Liver (tissue), 9 donors: ENCODE results near the gene RAD50. TPM values are rescaled to one million over a fixed set of nuclear protein-coding genes. Genes with fewer than 3 reads are reported as not detected.

Experiments
- DNase-seq: peaks from one replicate; pipeline ENCODE4 v3.0.0-alpha.2; 2017; ENCODE audit warnings: low spot score
- H3K27ac ChIP-seq, 2 donors: one replicate each; pipeline ENCODE4 v1.7.0; 2013; ENCODE audit warnings: inconsistent platforms in 2 of 2, low read length in 2 of 2, control low read depth in 1 of 2, low read depth in 1 of 2, mild to moderate bottlenecking in 1 of 2
- H3K27me3 ChIP-seq, 4 donors: one replicate each; pipeline versions ENCODE4 v1.6.1 to v1.7.0; 2013; ENCODE audit warnings: low read length in 3 of 4, inconsistent platforms in 1 of 4, mild to moderate bottlenecking in 1 of 4, moderate library complexity in 1 of 4; ENCODE audit not compliant: control insufficient read depth in 4 of 4, insufficient read depth in 4 of 4
- H3K36me3 ChIP-seq, 4 donors: one replicate each; pipeline versions ENCODE4 v1.6.1 to v1.7.0; 2013; ENCODE audit warnings: low read length in 3 of 4, mild to moderate bottlenecking in 3 of 4, low read depth in 1 of 4, moderate library complexity in 1 of 4; ENCODE audit not compliant: control insufficient read depth in 4 of 4, insufficient read depth in 3 of 4
- H3K4me1 ChIP-seq, 4 donors: one replicate each; pipeline versions ENCODE4 v1.6.1 to v1.7.0; 2013; ENCODE audit warnings: low read length in 3 of 4, mild to moderate bottlenecking in 3 of 4, moderate library complexity in 1 of 4; ENCODE audit not compliant: control insufficient read depth in 4 of 4, insufficient read depth in 4 of 4
- H3K4me3 ChIP-seq, 3 donors: one replicate each; pipeline versions ENCODE4 v1.6.1 to v1.7.0; 2013; ENCODE audit warnings: low read length in 3 of 3, control low read depth in 1 of 3, low read depth in 1 of 3, mild to moderate bottlenecking in 1 of 3
- H3K9ac ChIP-seq, 2 donors: one replicate each; pipeline ENCODE4 v1.7.0; 2013; ENCODE audit warnings: low read length in 2 of 2, mild to moderate bottlenecking in 2 of 2, moderate library complexity in 2 of 2, control low read depth in 1 of 2, low read depth in 1 of 2
- H3K9me3 ChIP-seq, 4 donors: one replicate each; pipeline versions ENCODE4 v1.6.1 to v1.7.0; 2013; ENCODE audit warnings: low read length in 3 of 4; ENCODE audit not compliant: control insufficient read depth in 4 of 4
- ATF3 ChIP-seq: IDR thresholded peaks from 2 replicates; pipeline ENCODE4 v1.6.1; 2016; ENCODE audit warnings: antibody characterized with exemption
- EGR1 ChIP-seq, 2 donors: IDR thresholded peaks; 2 replicates each; pipeline ENCODE4 v1.6.1; 2016 to 2018; ENCODE audit warnings: antibody characterized with exemption in 2 of 2, low read depth in 2 of 2
- FOXA1 ChIP-seq: IDR thresholded peaks from 2 replicates; pipeline ENCODE4 v1.6.1; 2016; ENCODE audit warnings: antibody characterized with exemption
- FOXA2 ChIP-seq: IDR thresholded peaks from 2 replicates; pipeline ENCODE4 v1.6.1; 2016; ENCODE audit warnings: antibody characterized with exemption
- GABPA ChIP-seq, 2 donors: IDR thresholded peaks in 1 of 2; conservative IDR thresholded peaks in 1 of 2; 2 replicates each; pipeline ENCODE4 v1.6.1; 2016; ENCODE audit warnings: antibody characterized with exemption in 2 of 2, mild to moderate bottlenecking in 1 of 2, moderate library complexity in 1 of 2
- HNF4A ChIP-seq, 2 donors: conservative IDR thresholded peaks; 2 replicates each; pipeline ENCODE4 v1.6.1; 2016; ENCODE audit warnings: antibody characterized with exemption in 2 of 2, mild to moderate bottlenecking in 2 of 2
- NR2F2 ChIP-seq: IDR thresholded peaks from 2 replicates; pipeline ENCODE4 v1.6.1; 2016; ENCODE audit warnings: antibody characterized with exemption
- RAD21 ChIP-seq, 2 donors: IDR thresholded peaks; 2 replicates each; pipeline ENCODE4 v1.6.1; 2016; ENCODE audit warnings: antibody characterized with exemption in 2 of 2, mild to moderate bottlenecking in 2 of 2
- RXRA ChIP-seq, 2 donors: IDR thresholded peaks; 2 replicates each; pipeline ENCODE4 v1.6.1; 2017 to 2018; ENCODE audit warnings: antibody characterized with exemption in 2 of 2, mild to moderate bottlenecking in 1 of 2
- SP1 ChIP-seq: IDR thresholded peaks from 2 replicates; pipeline ENCODE4 v1.6.1; 2018; ENCODE audit warnings: antibody characterized with exemption, mild to moderate bottlenecking
- TAF1 ChIP-seq: conservative IDR thresholded peaks from 2 replicates; pipeline ENCODE4 v1.6.1; 2016; ENCODE audit warnings: antibody characterized with exemption, mild to moderate bottlenecking
- YY1 ChIP-seq: IDR thresholded peaks from 2 replicates; pipeline ENCODE4 v1.6.1; 2016; ENCODE audit warnings: antibody characterized with exemption, mild to moderate bottlenecking
- ZBTB33 ChIP-seq: IDR thresholded peaks from 2 replicates; pipeline ENCODE4 v1.6.1; 2016; ENCODE audit warnings: antibody characterized with exemption
- WGBS: extraction: QIAGEN DNeasy Blood & Tissue Kit; methylation state at CpG from one replicate; pipeline ENCODE4 v1.1.7; 2013; 5-methylcytosine and 5-hydroxymethylcytosine counted together
- polyA plus RNA-seq, 2 donors: library from polyadenylated mRNA; stranded (reverse) in 1 of 2; unstranded in 1 of 2; fragments of 200-250 nt in 1 of 2; fragments of >200 nt in 1 of 2; fragmentation: Nextera tagmentation in 1 of 2; extraction: Ambion mirVana in 1 of 2; gene quantifications; one replicate each; pipeline versions ENCODE4 v1.2.1 to v1.2.3, GENCODE V29; 2013 to 2015
- total RNA-seq, 2 donors: library from RNA; depleted of rRNA; stranded (reverse); fragments of >200 nt; gene quantifications; one replicate each; pipeline ENCODE4 v1.2.3, GENCODE V29; 2014
- TF ChIP-seq, protein P1 (sequence below): IDR thresholded peaks from 2 replicates; pipeline ENCODE4 v1.6.1; 2016; ENCODE audit warnings: antibody characterized with exemption, mild to moderate bottlenecking
- donor health status: healthy.
- donor health status: healthy.
- donor health status: healthy.
- donor health status: healthy.
- donor health status: healthy.

The RAD50 gene
- total and polyA plus RNA-seq, 4 donors, result 6.1 to 18.7 (median 14.9) TPM

- Histone ChIP-seq H3K27ac (no peak overlapping the region), H3K27me3 (no peaks in the 10 kb centered on the region), H3K9ac (no peak overlapping the region), H3K9me3 (no peaks in the 10 kb centered on the region), H3K4me1 (no peaks in the 10 kb centered on the region), H3K4me3 (no peak overlapping the region), H3K36me3 (no peaks in the 10 kb centered on the region)
- TF ChIP-seq RXRA (IDR thresholded peaks at IDR 0.05), result no peak
- WGBS, result 90% methylated on average over 4 of the region's 4 CpGs
- no peak for DNase-seq
Measured at GRCh38 chr5:132540764-132541163, 16.0 kb upstream of the RAD50 start.

GRCh38 chr5:132543472-132544201, 13.1 kb upstream of the RAD50 start, which contains the start of gene IL5:
Gene IL5 (minus strand): TSS chr5:132543522. CDS start chr5:132543478, 44 bp downstream.
- Histone ChIP-seq H3K27ac (no peak within 1 kb of the TSS), H3K4me1 (no peaks in the 10 kb centered on the region), H3K9ac (no peak within 1 kb of the TSS), H3K27me3 (no peaks in the 10 kb centered on the region), H3K36me3 (no peaks in the 10 kb centered on the region), H3K9me3 (no peaks in the 10 kb centered on the region), H3K4me3 (no peak within 1 kb of the TSS)
- TF ChIP-seq FOXA1, result no peak
- no peak for TF ChIP-seq RXRA (IDR thresholded peaks at IDR 0.05)
- WGBS, result 78% methylated on average over 7 of the region's 7 CpGs
- no peak for DNase-seq

DNA sequence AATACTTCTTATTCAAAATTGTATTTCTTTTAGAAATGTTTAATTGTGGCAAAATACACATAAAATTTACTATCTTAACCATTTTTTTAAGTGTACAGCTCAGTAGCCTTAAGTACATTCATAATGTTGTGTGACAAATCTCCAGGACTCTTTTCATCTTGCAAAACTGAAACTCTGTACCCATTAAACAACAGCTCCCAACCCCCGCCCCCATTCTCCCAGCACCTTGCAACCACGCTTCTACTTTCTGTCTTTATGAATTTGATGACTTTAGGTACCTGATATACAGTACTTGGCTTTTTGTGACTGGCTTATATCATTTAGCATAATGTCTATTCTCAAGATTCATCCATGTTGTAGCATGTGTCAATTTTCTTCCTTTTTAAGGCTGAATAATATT, 10.7 kb upstream of the RAD50 start:
- Histone ChIP-seq H3K36me3 (no peaks in the 10 kb centered on the region), H3K4me3 (no peak overlapping the region), H3K9me3 (no peaks in the 10 kb centered on the region), H3K27ac (no peak overlapping the region), H3K27me3 (no peaks in the 10 kb centered on the region), H3K4me1 (no peaks in the 10 kb centered on the region), H3K9ac (no peak overlapping the region)
- TF ChIP-seq ZBTB33, result no peak
- TF ChIP-seq FOXA2, result no peak
- TF ChIP-seq, protein P1, sequence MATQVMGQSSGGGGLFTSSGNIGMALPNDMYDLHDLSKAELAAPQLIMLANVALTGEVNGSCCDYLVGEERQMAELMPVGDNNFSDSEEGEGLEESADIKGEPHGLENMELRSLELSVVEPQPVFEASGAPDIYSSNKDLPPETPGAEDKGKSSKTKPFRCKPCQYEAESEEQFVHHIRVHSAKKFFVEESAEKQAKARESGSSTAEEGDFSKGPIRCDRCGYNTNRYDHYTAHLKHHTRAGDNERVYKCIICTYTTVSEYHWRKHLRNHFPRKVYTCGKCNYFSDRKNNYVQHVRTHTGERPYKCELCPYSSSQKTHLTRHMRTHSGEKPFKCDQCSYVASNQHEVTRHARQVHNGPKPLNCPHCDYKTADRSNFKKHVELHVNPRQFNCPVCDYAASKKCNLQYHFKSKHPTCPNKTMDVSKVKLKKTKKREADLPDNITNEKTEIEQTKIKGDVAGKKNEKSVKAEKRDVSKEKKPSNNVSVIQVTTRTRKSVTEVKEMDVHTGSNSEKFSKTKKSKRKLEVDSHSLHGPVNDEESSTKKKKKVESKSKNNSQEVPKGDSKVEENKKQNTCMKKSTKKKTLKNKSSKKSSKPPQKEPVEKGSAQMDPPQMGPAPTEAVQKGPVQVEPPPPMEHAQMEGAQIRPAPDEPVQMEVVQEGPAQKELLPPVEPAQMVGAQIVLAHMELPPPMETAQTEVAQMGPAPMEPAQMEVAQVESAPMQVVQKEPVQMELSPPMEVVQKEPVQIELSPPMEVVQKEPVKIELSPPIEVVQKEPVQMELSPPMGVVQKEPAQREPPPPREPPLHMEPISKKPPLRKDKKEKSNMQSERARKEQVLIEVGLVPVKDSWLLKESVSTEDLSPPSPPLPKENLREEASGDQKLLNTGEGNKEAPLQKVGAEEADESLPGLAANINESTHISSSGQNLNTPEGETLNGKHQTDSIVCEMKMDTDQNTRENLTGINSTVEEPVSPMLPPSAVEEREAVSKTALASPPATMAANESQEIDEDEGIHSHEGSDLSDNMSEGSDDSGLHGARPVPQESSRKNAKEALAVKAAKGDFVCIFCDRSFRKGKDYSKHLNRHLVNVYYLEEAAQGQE, result no peak
- no peak for TF ChIP-seq FOXA1
- TF ChIP-seq YY1, result no peak
- TF ChIP-seq GABPA (IDR thresholded peaks at IDR 0.05 in 1 of 2, conservative IDR thresholded peaks at IDR 0.05 in 1 of 2), result no peak
- TF ChIP-seq TAF1, result no peak
- no peak for TF ChIP-seq EGR1 (IDR thresholded peaks at IDR 0.05; ENCODE audit: low read depth in 2 of 2)
- no peak for TF ChIP-seq SP1
- TF ChIP-seq HNF4A (conservative IDR thresholded peaks at IDR 0.05), result no peak
- no peak for TF ChIP-seq NR2F2
- TF ChIP-seq ATF3, result no peak
- TF ChIP-seq RAD21 (IDR thresholded peaks at IDR 0.05), result no peak
- no peak for TF ChIP-seq RXRA (IDR thresholded peaks at IDR 0.05)
- no peak for DNase-seq
- 87% methylated on average over 2 of the region's 2 CpGs for WGBS
